Gastroesophageal sphincter (tissue), 3 donors: ENCODE data around the gene CCDC13.

Source experiments
- CTCF ChIP-seq, 4 experiments: fragments of 200-600 bp in 2 of 4; fragments of 450-650 bp in 2 of 4; sonication (generic) in 1 of 4; IDR thresholded peaks; one replicate each; pipeline ENCODE4 v1.5.1; 2017 to 2019; ENCODE audit warnings: antibody characterized with exemption in 4 of 4, mild to moderate bottlenecking in 2 of 4, moderate library complexity in 2 of 4
- EP300 ChIP-seq: sonication (generic); formaldehyde crosslinking; IDR thresholded peaks from one replicate; pipeline ENCODE4 v1.6.1; 2017; ENCODE audit warnings: antibody characterized with exemption, mild to moderate bottlenecking
- POLR2A ChIP-seq, 2 donors: fragments of 450-650 bp; IDR thresholded peaks; one replicate each; pipeline ENCODE4 v1.6.1; 2017; ENCODE audit warnings: antibody characterized with exemption in 2 of 2, mild to moderate bottlenecking in 2 of 2, moderate library complexity in 1 of 2
- POLR2AphosphoS5 ChIP-seq: sonication (generic); formaldehyde crosslinking; IDR thresholded peaks from one replicate; pipeline ENCODE4 v1.6.1; 2017; ENCODE audit warnings: antibody characterized with exemption

DNA sequence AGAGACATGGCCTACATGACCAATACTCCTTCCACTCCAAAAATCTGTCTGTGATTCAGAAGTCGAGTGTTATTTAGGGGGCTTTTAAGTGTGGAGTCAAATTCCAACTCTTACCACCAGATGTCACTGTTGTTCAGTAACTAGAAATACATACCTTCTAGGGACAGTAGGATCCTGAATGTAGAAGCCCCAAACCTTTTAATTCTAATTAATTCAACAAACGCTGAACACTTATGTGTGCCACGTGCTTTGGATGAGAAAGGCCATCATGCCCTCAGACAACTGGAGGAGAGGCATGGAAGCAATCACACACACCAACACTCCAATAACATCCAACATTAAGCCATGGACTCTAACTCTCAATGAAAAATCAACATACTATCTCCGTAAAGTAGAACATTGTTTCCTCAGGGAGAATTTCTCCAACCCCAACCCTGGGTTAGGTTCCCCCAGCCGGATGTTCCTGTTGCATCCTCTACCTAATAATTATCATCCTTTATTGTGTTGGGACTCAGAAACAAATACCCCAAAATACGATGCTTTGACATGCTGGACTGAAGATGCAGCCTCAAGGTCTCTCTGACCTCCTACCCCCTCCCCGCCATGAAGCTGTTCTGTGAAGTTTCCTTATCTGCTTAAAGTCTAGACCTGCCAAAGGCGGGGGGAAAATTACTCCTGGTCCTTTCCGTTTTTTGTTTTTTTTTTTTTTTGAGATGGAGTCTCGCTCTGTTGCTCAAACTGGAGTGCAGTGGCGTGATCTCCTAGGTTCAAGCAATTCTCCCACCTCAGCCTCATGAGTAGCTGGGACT, 8.0 kb upstream of the CCDC13 start:
- TF ChIP-seq CTCF (IDR thresholded peaks at IDR 0.05) (peak; percentile 81 to 91 (median 88)), POLR2AphosphoS5 (peak; percentile 57), POLR2A (IDR thresholded peaks at IDR 0.05) (no peak), EP300 (no peak)
